Fibroblast of skin of scalp (primary cell): Measurements from ENCODE around the gene RGS3.
"Not testable (repeated sequence)": the region's sequence is repeated elsewhere in the genome, so short reads cannot be mapped to it uniquely, and the experiment has no call there.

Experiments used
- DNase-seq: peaks from one replicate; pipeline ENCODE4 v3.0.0-alpha.2; 2013

The RGS3 gene

DNA sequence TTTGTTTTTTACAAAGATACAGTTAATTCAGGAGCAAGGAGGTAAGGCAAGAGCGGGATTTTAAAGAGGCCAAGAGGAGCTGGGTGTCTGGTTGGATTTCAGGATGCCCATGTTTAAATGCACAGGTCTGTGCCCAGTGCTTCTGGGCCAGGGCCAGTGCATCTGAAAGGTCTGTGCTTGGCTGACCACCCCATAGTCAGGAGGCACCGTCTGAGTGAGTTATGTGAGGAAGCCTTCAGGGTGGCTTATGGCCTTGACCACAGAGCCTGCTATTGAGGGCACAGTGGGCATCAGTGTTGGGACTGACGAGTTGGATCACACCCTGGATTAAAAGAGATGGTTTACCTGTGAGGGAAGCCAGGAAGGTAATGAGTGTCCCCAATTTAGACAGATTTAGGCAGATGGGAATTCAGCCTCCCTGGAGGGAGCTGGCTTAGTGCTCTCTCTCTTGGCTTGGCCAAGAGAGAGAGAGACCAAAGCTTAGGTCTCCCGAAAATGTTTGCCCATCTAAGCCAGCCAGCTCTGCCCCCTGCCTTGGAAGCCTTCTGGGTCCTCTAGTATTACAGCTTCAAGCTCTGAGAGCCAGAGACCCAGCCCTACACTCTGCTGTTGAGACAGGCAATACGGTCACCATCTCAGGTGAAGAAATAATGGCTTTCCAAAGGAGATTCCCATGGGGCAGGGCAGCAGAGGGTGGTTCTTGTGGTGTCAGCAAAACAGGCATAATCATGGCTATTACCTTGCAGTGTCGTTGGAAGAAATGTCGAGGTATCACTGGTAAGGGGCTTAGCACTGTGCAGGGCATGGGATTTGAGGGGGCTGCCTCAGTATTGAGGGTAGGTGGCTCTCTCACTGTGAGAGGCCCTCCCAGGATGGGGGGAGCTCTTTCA is 68.6 kb downstream of the RGS3 start:
- DNase-seq = no peak

DNA sequence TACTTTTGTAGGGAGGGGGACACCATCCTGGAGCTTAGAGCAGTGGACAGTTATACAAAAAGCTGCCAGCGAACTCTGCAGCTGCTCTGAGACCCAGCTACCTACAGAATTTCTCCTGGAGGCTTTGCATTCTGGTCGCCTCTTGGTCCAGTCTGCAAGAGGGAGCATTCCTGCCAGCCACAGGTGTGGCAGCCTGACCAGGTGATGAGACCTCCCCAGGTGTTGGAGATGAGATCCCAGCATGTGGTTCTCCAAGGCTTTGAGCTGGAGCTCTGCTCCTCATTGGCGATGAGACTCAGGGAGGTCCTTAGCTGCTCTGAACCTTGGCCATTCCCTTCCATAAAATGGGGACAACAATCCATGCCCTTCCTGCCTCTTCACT is 69.3 kb downstream of the RGS3 start:
- DNase-seq = no peak

DNA sequence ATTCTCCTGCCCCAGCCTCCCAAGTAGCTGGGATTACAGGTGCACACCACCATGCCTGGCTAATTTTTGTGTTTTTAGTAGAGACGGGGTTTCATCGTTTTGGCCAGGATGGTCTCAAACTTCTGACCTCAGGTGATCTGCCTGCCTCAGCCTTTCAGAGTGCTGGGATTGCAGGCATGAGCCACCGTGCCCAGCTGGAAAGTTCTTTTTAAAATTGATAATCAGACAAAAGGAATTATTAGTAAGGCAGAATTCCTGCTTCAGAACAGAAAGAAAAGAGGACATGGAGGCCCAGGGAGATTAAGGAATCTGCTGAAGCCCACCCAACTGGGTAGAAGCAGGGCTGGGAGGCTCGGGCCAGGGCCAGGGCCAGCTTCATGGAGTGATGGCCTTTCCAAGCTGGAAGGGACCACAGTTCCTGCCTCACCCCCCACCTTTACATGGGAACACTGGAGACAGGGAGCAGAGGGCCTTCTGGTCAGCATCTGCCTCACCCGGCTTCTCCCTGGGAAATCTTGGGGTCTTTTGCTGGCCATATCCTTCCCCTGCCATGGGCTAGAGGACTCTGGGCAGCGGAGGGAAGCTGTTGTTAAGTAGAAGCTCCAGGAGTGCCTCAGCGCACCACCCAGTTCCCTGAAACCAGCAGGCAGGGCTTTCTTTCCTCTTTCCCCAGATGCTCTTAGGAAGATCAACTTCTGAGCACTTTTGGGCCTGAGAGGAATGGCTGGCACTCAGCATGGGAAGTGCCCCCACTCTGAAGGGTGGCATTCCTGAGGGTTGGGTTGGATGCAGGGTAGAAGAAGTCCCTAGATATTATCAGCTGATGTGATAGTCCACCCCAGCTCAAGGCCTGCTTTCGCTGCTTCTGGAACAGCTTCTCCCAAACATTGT is 70.1 kb downstream of the RGS3 start:
- no peak for DNase-seq

DNA sequence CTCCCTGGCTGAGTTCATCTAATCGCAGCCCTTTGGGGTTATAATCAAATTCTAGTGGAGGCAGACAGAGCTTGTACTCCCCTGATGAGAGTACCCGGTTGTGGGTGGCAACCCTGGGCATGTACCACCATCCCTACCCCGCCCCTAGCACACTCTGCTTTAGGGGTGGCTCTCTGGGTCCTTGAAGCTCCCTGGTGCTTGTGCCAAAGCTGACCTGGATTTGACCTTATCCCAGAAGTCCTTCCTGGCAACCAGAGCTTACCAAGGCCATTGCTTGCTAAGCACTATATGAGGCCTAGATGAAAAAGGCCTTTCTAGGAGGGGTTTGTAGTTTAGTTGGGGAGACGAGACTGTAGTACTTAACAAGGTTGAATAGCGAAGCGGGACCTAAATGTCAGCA is 72.2 kb downstream of the RGS3 start:
- no peak for DNase-seq

DNA sequence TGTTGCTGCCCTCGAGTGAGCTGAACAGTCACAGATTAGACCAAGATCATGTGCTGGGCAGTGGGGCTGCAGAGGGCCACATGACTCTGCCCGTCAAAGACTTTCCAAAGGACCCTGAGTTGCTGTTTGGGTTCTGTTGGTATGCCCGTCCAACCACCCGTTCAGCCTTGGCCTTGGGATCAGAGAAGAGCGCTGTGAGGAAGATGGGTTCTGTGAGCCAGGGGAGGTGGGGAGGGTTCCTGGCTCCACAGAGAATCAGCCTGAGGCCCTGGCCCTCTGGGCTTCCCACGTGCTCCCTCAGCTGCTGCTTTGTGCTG is 72.6 kb downstream of the RGS3 start:
- no peak for DNase-seq

DNA sequence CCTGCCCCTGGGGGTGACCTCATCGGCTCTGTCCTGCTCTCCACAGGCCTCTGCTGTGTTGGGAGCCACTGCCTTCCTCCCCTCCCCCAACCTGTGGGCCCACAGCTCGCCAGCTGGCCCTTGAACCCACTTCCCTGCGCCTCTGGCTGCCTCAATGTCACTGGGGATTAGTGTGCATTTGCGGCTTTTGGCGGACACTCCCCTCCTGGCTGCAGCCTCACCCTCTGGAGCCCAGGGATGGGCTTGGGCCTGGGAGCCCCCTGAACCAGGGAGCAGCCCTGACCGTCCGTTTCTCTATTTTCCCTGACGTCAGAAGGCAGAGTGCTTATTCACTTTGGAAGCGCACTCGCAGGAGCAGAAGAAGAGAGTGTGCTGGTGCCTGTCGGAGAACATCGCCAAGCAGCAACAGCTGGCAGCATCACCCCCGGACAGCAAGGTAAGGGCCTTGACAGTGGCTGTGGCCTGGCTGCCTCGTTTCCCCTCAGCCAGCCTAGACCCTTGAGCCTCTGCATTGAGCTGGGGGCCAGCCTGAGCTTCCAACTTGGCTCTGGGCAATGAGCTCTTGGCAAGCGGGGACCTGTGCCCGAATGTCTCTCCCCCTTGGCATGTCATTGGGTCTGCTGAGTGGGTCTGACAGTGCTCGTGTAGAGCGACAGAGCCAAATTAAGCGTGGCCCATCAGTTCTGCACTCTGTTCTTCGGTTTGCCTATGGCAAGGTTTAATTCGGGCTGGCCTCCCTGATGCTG is 73.1 kb downstream of the RGS3 start:
- DNase-seq = no peak

DNA sequence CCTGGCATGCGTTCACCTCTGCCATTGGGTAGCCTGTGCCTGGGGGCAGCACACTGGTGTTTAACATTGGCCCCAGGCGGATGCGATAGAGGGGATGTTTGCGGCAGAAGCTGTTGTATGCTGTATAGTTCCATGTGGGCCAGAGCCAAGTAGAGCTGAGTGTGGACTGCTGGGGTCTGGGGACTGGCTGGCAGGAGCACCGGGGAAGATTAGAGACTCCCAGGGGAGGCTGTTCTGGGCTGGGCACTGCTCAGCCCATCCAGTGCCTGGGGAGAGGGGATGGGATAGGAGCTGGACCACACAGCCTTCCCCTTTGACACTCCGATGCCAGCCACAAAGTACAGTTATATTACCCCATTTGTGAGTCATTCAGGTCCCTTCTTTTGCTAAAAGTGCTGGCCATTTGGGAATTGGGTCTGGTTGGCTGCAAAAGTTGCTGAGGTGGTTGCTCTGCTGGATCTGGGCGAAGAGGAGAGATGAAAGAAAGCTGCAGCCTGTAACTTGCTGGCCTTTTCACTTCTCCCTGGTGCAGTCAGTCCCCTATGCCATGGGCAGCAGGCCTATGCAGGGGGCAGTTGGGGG is 73.8 kb downstream of the RGS3 start:
- DNase-seq = no peak

DNA sequence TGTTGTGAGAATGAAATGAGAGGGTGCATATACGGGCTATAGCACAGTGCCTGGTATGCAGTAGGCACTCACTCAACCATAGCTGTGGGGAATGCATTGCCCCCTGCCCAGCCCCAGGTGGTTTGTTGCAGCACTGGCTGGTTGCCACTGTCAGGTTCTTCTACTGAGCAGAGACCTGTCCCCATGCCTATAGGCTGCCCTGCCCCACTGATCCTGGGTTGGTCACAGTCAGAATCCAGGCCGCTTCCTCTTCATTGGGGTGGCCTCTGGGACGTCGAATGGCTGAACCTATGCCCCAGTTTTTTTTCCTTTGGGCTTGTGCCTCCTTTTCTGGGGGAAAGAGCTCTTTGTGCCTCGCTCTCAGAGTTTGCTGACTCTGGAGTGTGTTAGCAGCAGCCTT is 74.6 kb downstream of the RGS3 start:
- DNase-seq = no peak

DNA sequence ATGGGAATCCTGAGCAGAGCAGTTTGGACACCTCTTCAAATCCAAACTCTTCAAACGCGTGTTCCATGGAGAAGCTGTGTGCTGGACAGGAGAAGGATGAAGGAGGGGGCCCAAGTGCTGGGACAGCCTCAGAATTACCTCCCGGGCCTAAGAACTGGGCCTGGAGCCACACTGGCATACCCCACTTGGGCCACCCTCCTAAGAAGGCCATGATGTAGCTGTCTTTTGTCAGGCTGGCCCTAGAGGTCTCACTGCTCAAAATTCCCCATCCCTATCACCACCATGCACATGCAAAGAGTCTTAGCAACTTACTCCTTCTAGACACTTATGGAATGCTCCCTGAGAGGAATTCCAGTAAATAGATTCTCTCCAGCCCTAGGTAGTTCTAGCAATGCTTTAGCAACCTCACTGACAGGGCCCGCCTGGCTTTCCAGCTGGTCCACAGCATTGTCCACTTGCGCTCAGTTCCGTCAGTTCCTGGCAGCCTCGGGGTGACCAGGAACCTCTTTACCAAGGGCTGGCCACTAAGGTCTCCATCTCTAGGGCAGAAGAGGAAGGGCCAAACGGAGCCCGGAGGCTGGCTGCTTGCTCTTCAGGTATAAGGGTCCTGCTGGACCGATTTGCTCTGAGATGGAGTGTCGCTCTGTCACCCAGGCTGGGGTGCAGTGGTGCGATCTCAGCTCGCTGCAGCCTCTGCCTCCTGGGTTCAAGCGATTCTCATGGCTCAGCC is 75.3 kb downstream of the RGS3 start:
- no peak for DNase-seq

DNA sequence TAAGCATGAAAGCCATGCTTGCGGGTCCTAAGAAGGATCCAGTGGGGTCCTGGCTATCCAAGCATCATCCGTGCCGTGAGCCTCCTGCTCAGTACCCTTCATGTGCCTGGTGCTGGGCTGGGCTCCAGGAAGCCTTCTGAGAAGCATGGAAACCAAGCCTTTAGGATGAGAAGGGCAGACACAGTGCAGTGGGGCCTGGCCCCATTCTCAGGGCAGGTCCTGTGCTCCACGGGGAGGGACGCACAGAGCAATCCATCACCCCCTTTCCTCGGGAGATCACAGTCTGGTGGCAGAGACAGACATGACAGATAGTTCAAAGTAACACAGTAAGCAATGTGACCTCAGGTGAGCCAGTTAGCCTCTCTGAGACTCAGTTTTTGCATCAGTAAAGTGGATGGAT is 76.9 kb downstream of the RGS3 start:
- no peak for DNase-seq

DNA sequence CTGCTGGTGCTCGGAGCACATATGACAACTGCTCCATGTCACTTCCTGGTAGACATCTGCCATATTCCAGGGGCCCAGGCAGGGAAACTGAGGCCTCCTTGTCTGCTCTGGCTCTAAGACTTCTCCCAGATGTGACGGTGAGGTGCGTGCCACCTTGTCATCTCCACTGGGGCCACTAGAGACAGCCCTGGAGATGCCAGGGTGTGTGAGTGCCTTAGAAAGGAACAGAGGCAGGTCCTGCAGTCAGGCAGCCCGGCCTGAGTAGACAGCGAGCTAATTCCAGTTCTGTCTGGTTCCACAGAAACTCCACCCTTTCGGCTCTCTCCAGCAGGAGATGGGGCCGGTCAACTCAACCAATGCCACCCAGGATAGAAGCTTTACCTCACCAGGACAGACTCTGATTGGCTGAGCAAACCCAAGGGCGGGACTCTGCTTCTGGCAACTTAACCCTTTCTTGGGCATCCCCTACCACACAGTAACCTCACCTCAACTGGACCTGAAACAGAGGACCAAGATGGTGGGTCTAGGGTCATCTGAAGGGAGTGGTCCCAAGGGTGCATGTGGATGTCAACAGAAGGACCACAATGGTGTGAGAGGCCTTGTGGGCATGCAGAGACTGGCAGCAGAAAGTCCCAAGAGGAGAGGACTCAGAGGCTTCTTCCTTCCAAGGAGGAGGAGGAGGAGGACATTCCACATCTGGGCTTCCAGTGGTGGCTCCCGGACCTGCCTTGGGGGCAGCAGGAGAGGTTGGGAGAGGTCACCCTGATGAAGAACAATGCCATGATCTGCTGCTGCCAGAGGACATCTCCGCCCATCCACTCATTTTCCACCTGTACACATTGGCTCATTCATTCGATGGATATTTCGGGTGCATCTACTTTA is 77.7 kb downstream of the RGS3 start:
- DNase-seq = peak; percentile 79

DNA sequence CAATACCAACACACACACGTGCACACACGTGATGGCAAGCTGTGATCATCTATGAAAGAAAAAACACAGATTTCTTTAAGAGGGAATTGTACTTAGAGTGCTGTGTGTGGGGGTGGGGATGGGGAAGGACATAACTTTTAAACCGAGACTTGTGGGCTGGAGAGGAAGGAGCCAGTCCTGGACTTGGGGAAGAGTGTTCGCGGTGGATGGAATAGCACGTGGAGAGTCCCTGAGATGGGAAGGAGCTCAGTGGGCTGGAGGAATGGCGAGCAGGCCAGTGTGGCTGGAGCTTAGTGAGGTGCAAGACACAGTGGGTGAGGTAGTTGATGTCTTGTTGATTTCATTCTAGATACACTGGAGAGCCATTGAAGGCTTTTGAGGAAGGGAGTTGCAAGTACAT is 78.5 kb downstream of the RGS3 start:
- DNase-seq = no peak

DNA sequence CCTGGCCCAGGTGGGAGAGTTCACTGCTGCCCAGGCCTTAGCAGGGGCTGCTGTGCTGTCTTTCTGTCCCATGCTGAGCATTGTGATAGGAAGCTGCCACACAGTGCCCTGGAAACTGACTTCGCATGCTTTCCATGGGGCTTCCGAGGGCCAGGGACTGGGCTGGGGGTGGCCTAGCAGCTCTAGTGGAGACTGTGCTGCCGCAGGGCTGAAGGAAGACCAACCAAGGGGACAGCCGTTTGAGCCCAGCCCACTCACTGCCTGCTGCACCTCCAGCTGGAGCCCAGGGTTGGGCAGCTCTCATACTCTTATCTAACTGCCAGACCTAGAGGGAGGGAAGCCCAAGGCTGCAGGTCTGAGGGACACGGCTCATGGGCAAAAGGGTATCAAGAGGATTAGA is 79.2 kb downstream of the RGS3 start:
- no peak for DNase-seq

DNA sequence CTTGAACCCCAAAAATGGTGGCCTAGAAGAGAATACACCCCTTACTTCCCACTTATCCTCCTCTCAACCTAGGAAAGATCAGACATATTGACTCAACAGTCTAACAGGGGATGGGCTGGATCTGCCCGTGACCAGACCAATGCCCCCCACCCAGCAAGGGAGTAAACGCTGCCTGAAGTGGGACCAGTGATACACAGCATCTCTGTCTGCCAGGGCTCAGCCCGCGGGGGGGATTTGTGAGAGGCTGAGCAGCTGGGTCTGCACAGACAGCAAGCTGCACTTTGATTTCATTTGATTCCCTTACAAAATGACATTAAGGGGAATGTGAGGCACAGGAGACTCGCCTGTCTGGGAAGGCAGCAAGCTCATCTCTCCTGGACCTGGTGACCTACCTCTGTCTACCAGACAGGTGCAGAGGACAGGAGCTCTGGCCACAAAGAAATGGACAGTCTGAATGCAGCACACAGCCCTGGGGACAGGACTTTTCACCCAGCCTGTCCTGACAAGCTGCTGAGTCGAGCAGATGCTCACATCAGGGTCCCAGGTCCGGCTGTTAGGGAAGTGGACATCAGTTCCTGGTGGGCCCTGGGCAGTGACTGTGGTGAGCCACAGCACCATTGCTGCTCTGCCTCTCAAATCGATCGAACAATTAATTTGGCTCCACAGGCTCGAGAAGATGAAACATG is 79.9 kb downstream of the RGS3 start:
- DNase-seq = no peak

DNA sequence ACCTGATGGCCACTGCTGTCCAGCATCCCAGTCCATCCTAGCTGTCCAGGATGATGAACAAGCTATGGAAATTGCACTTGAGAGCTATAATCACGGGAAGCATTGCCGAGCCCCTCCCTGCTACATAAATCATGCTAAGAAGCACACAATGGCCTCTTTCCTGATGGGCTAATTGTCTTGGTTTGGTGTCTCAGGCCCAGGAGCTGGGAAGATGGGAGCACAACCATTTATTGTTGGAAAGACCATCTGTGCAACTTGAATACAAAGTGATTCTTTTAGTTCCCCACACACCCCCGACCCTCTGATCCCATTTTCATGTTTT is 80.4 kb downstream of the RGS3 start:
- no peak for DNase-seq

DNA sequence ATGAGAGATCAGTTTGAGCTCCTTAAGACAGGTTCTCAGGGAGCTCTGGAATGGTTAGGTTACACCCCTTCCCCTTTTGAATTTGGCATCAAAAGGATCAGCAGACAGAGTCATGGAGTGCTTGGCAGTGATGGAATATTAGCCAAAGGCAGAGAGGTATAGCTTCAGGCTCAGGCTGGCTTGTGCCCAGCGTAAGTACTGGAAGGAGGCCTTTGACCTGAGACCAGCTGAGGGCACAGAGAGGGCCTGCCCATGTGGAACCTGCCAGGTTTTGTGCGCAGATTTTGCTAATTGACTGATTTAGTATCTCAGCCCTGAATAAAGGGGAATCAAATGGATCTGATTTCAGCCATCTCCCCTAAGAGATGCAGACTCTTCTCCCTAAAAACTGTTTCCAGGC is 81.5 kb downstream of the RGS3 start:
- DNase-seq = no peak

DNA sequence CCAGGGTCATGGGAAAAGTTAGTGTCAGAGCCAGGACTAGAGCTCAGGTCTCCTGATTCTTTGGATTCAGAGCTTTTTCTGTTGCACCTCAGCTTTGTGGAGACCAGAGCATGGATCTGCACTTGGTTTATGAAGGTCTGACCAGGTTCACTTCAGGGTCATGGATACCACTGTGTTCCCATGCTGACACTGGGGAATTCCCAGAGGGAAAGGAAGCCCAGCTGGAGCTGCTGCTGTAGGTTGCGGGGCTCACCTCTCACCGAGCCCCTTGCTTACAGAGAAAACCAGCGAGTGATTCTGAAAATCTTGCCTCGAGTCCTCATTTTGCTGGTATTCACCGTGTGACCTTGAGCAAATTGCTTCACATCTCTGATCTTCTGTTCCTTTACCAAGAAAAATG is 83.0 kb downstream of the RGS3 start:
- DNase-seq = no peak

DNA sequence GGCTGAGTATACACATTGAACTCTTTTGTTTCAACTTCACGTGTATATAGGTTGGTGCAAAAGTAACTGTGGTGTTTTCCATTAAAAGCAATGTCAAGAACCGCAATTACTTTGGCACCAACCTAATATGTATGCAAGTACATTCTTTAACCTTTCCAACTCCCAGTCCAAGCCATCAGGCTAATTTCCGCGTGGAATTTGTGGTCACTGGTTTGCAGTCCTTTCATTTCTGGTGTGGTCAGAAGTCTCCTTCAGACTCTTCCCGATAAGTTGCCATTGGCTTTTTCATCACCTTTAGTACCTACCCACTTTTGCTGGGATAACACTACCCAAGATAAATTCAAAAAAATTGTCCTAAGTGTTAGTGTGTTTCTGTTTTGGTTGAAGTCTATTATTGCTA is 84.0 kb downstream of the RGS3 start:
- DNase-seq = no peak

DNA sequence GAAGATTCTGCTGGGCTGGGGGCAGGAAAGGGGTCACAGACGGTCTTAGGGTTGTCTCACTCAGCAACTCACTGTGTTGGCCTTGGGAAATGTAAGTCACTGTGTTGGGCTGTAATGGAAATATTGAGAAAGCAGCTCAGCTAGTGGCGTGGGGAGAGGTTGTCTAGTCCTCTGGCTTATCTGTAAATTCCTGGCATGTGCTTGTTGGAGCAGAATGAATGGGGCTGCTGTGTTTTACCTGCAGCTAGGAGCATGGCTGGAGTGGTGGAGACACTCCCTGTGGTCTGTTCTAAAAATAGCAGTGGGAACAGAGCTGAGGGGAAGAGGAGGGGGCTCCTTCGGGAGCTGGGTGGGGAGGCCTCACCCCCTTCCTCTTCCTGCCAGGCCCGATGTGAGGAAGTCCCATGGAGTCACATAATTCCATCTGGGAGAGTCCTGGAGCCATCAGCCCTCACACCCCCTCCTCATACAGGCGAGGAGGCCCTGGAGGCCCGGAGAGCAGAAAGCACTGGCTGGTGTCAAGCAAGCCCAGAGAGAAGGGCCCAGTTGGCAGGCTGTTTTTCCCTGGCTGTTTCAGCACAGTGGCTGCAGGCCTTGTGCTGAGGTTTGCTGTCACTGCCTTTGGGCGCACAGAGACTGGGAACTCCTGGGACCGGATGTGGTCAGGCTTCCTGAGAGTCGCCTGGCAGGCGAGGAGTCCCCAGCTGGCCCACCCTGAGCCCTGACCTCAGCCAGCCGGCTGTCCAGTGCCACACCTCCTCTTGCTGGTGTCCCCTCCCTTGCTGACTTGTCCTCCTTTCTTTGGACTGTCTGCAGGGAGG is 84.9 kb downstream of the RGS3 start:
- peak; percentile 21 for DNase-seq

DNA sequence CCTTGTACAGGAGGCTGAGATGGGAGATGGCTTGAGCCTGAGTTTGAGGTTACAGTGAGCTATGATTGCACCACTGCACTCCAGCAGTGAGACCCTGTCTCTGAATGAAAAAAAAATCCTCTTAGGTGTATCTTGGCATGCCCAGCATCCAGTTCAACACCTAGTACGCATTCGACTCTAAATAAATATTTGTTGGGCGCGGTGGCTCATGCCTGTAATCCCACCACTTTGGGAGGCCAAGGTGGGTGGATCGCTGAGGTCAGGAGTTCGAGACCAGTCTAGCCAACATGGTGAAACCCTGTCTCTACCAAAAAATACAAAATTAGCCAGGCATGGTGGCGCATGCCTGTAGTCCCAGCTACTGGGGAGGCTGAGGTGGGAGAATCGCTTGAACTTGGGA is 86.4 kb downstream of the RGS3 start:
- not testable (repeated sequence) for DNase-seq
